Measurements from ENCODE around the gene RXFP3. TPM values are rescaled to one million over a fixed set of nuclear protein-coding genes. Genes with fewer than 3 reads are reported as not detected.
A peak's percentile ranks its signal among the peaks of the same experiment; 100 is the strongest.

RXFP3 gene
- total RNA-seq = not detected

GRCh38 chr5:33936381-33937016, at the start of gene RXFP3:
Gene RXFP3, plus strand, starts transcription at chr5:33936386. Its CDS starts 355 bp downstream, at chr5:33936741.
- intact Hi-C loops (cut with DNase I) = no loop called here

DNA sequence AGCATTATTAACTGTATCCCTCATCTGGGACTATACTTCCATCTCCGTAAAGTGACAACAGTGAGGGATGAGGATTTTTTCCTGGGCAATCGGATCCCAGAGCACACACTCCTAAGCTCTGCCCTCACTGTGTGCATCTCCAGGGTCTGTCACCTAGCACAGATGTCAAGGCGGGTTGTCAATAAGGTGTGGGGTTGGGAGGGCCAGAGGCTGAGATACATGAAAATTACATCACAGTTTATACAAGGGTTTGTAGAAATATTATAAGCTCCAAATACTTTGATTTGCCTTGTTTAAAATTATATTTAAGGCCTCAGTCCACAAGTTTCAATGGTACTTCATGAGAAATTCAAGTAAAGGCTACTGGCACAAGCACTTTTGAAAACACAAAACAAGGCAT, 48.9 kb upstream of the RXFP3 start:
- Histone ChIP-seq H3K9me3 (no peaks in the 10 kb centered on the region), H3K27me3 (peaks cover 2 to 14% of the 10 kb centered on the region in 2 donors), H3K4me1 (peaks cover 10% of the 10 kb centered on the region), H3K4me3 (no peak overlapping the region), H3K27ac (no peak overlapping the region), H3K36me3 (replicated peaks in 1 of 2; ENCODE audit: insufficient read depth in 1 of 2, low read depth in 2 of 2) (no peaks in the 10 kb centered on the region)
- WGBS, 2 donors = 60 to 74% methylated on average over 3 of the region's 3 CpGs
- ATAC-seq (no peak), DNase-seq (no peak)
- TF ChIP-seq POLR2A (IDR thresholded peaks at IDR 0.05) (no peak), CTCF (IDR thresholded peaks at IDR 0.05) (no peak)
- intact Hi-C loops (cut with DNase I) = no loop called here

More at GRCh38 chr5:33936381-33937016, at the start of gene RXFP3:
- WGBS, 2 donors = 4 to 9% methylated on average over 29 to 44 of the region's 45 CpGs
- Histone ChIP-seq H3K4me1 (peaks cover 22% of the 10 kb centered on the region), H3K4me3 (no peak within 1 kb of the TSS), H3K27ac (no peak within 1 kb of the TSS), H3K9me3 (no peaks in the 10 kb centered on the region), H3K36me3 (replicated peaks in 1 of 2; ENCODE audit: insufficient read depth in 1 of 2, low read depth in 2 of 2) (no peaks in the 10 kb centered on the region), H3K27me3 (peaks cover 0 to 11% of the 10 kb centered on the region in 2 donors)
- TF ChIP-seq CTCF (IDR thresholded peaks at IDR 0.05) = no peak
- TF ChIP-seq POLR2A (IDR thresholded peaks at IDR 0.05) = no peak
- peak in 1 of 4 donors; percentile 10 for DNase-seq
- peak; percentile 30 for ATAC-seq

DNA sequence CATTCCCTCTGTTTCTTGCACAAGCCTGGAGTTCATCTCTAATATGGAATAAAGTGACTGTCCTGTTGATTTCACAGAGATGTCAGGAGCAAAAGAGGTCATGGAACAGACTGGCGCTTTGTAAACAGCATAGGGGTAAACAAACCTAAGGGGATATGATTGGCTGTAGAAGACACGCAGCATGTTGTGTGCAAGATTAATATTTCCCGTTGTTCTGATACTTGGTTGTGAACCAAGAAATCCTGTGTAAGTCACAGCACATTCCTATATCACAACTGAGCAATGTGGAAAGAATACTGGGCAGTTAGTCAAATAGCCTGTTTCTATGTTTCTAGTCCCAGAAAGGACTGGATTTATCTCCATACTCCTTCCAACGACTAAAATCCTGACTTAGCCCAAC, 47.6 kb upstream of the RXFP3 start:
- peaks cover 2 to 14% of the 10 kb centered on the region in 2 donors for H3K27me3 ChIP-seq
- no peaks in the 10 kb centered on the region for H3K9me3 ChIP-seq
- no peak overlapping the region for H3K27ac ChIP-seq
- 38 to 41% methylated on average over 4 of the region's 4 CpGs for WGBS, 2 donors
- peaks cover 18% of the 10 kb centered on the region for H3K4me1 ChIP-seq
- TF ChIP-seq POLR2A (IDR thresholded peaks at IDR 0.05) (no peak), CTCF (IDR thresholded peaks at IDR 0.05) (no peak)
- no peak for DNase-seq
- no peak for ATAC-seq
- H3K4me3 ChIP-seq = no peak overlapping the region
- no peaks in the 10 kb centered on the region for H3K36me3 ChIP-seq (replicated peaks in 1 of 2; ENCODE audit: insufficient read depth in 1 of 2, low read depth in 2 of 2)
- intact Hi-C loops (cut with DNase I) = no loop called here

- 42 to 44% methylated on average over 11 to 12 of the region's 12 CpGs for WGBS, 2 donors
- Histone ChIP-seq H3K27ac (no peak overlapping the region), H3K9me3 (no peaks in the 10 kb centered on the region), H3K4me1 (peaks cover 18% of the 10 kb centered on the region), H3K4me3 (no peak overlapping the region), H3K36me3 (replicated peaks in 1 of 2; ENCODE audit: insufficient read depth in 1 of 2, low read depth in 2 of 2) (no peaks in the 10 kb centered on the region), H3K27me3 (peaks cover 2 to 14% of the 10 kb centered on the region in 2 donors)
- intact Hi-C loops (cut with DNase I) = no loop called here
- no peak for DNase-seq
- ATAC-seq = no peak
- TF ChIP-seq CTCF (IDR thresholded peaks at IDR 0.05) (no peak), POLR2A (IDR thresholded peaks at IDR 0.05) (no peak)
Measured at GRCh38 chr5:33890131-33891032, 45.8 kb upstream of the RXFP3 start.
